ENCODE data around the gene ZFYVE21.
A peak's percentile ranks its signal among the peaks of the same experiment; 100 is the strongest.
"Not testable (repeated sequence)": the region's sequence is repeated elsewhere in the genome, so short reads cannot be mapped to it uniquely, and the experiment has no call there.

Gene ZFYVE21

GRCh38 chr14:103715052-103716000 is at the start of gene ZFYVE21, which contains the start of gene XRCC3:
ZFYVE21 (plus strand) TSS chr14:103715810; CDS start chr14:103715842, 32 bp downstream.
XRCC3 (minus strand) TSS chr14:103715451; CDS start chr14:103711087, 4,364 bp downstream.
- DNase-seq (ENCODE audit: low read depth in 2 of 2) = peak; percentile 99

- no peak for DNase-seq (ENCODE audit: low read depth in 2 of 2)
Observed at GRCh38 chr14:103667671-103668070, 47.9 kb upstream of the ZFYVE21 start.

- no peak for DNase-seq (ENCODE audit: low read depth in 2 of 2)
Observed at GRCh38 chr14:103668117-103668516, 47.5 kb upstream of the ZFYVE21 start.

GRCh38 chr14:103669370-103669769 is 46.2 kb upstream of the ZFYVE21 start:
- no peak for DNase-seq (ENCODE audit: low read depth in 2 of 2)

GRCh38 chr14:103671911-103672310 is 43.7 kb upstream of the ZFYVE21 start:
- no peak for DNase-seq (ENCODE audit: low read depth in 2 of 2)

- DNase-seq (ENCODE audit: low read depth in 2 of 2) = no peak
Observed at GRCh38 chr14:103675957-103676356, 39.7 kb upstream of the ZFYVE21 start.

- no peak for DNase-seq (ENCODE audit: low read depth in 2 of 2)
Observed at GRCh38 chr14:103676881-103677675, 38.5 kb upstream of the ZFYVE21 start.

GRCh38 chr14:103679351-103679750 is 36.3 kb upstream of the ZFYVE21 start:
- DNase-seq (ENCODE audit: low read depth in 2 of 2) = peak in 1 of 2 donors; percentile 11

- DNase-seq (ENCODE audit: low read depth in 2 of 2) = no peak
Observed at GRCh38 chr14:103680491-103681231, 34.9 kb upstream of the ZFYVE21 start.

- DNase-seq (ENCODE audit: low read depth in 2 of 2) = no peak
Observed at GRCh38 chr14:103683139-103683538, 32.5 kb upstream of the ZFYVE21 start.

GRCh38 chr14:103684471-103684870 is 31.1 kb upstream of the ZFYVE21 start:
- DNase-seq (ENCODE audit: low read depth in 2 of 2) = no peak

GRCh38 chr14:103684871-103685270 is 30.7 kb upstream of the ZFYVE21 start:
- no peak for DNase-seq (ENCODE audit: low read depth in 2 of 2)

GRCh38 chr14:103685276-103686211 is 30.1 kb upstream of the ZFYVE21 start:
- no peak for DNase-seq (ENCODE audit: low read depth in 2 of 2)

- DNase-seq (ENCODE audit: low read depth in 2 of 2) = no peak
Observed at GRCh38 chr14:103686831-103687485, 28.7 kb upstream of the ZFYVE21 start.

GRCh38 chr14:103687712-103688111 is 27.9 kb upstream of the ZFYVE21 start:
- no peak for DNase-seq (ENCODE audit: low read depth in 2 of 2)

GRCh38 chr14:103688441-103688840 is 27.2 kb upstream of the ZFYVE21 start:
- DNase-seq (ENCODE audit: low read depth in 2 of 2) = no peak

- DNase-seq (ENCODE audit: low read depth in 2 of 2) = no peak
Observed at GRCh38 chr14:103688906-103689902, 26.4 kb upstream of the ZFYVE21 start.

GRCh38 chr14:103690332-103690731 is 25.3 kb upstream of the ZFYVE21 start:
- no peak for DNase-seq (ENCODE audit: low read depth in 2 of 2)

- DNase-seq (ENCODE audit: low read depth in 2 of 2) = not testable (repeated sequence)
Observed at GRCh38 chr14:103691655-103692054, 24.0 kb upstream of the ZFYVE21 start.
